Right lobe of liver (tissue), 6 donors: ENCODE measurements around the gene SOX18. TPM values are rescaled to one million over a fixed set of nuclear protein-coding genes. Genes with fewer than 3 reads are reported as not detected.

ENCODE experiments used
- ATAC-seq, 4 donors: fragments of 200-7000 bp; cut with Tn5 transposase; one replicate each; pipeline ENCODE4 v1.9.1; 2020; ENCODE audit warnings: mild to moderate bottlenecking in 4 of 4, moderate library complexity in 4 of 4
- DNase-seq, 3 donors: peaks; one replicate each; pipeline ENCODE4 v3.0.0-alpha.2; 2020
- H3K27ac ChIP-seq, 3 donors: fragments of 200-600 bp; one replicate each; pipeline ENCODE4 v1.8.0; 2022
- H3K27me3 ChIP-seq, 2 donors: fragments of 200-600 bp; one replicate each; pipeline ENCODE4 v1.8.0; 2022
- H3K36me3 ChIP-seq, 4 donors: fragments of 200-600 bp; sonication (generic) in 1 of 4; one replicate each; pipeline versions ENCODE4 v1.5.1 to v1.8.0; 2017 to 2022; ENCODE audit warnings: control low read depth in 1 of 4
- H3K4me1 ChIP-seq, 4 donors: fragments of 200-600 bp; sonication (generic) in 1 of 4; one replicate each; pipeline versions ENCODE4 v1.5.1 to v1.8.0; 2017 to 2022; ENCODE audit warnings: control low read depth in 1 of 4
- H3K4me3 ChIP-seq, 3 donors: fragments of 200-600 bp; one replicate each; pipeline ENCODE4 v1.8.0; 2022
- H3K9me3 ChIP-seq, 4 donors: fragments of 200-600 bp; sonication (generic) in 1 of 4; one replicate each; pipeline versions ENCODE4 v1.5.1 to v1.8.0; 2017 to 2022; ENCODE audit warnings: control low read depth in 1 of 4
- CTCF ChIP-seq, 4 donors: fragments of 200-600 bp in 3 of 4; fragments of 450-650 bp in 1 of 4; IDR thresholded peaks; one replicate each; pipeline versions ENCODE4 v1.5.1 to v1.8.0; 2016 to 2022; ENCODE audit warnings: antibody characterized with exemption in 4 of 4, mild to moderate bottlenecking in 2 of 4
- POLR2A ChIP-seq: fragments of 450-650 bp; IDR thresholded peaks from one replicate; pipeline ENCODE4 v1.6.1; 2017; ENCODE audit warnings: antibody characterized with exemption, mild to moderate bottlenecking
- WGBS: methylation state at CpG from one replicate; pipeline ENCODE4 v1.1.6; 2018; ENCODE audit warnings: low coverage, low lambda C conversion rate; ENCODE audit not compliant: insufficient coverage; ENCODE audit errors: missing lambda C conversion rate; 5-methylcytosine and 5-hydroxymethylcytosine counted together
- intact Hi-C, 2 donors: fragments of 100-400 bp; cut with DNase I; formaldehyde crosslinking; loops; one replicate each; pipeline versions ENCODE4 v1.11.2 to v1.14.1; 2022
- long read RNA-seq: library from polyadenylated mRNA; unstranded; transcript quantifications from one replicate; pipeline ENCODE4 v2.0.0, GENCODE V29; 2019
- total RNA-seq, 6 experiments: library from RNA; depleted of rRNA in 2 of 6; stranded (reverse); fragments of >200 nt in 2 of 6; fragmentation: NEBNext Ultra II Directional in 3 of 6; extraction: Animal tissue kit (Norgen Biotek cat#: 25700) in 3 of 6; gene quantifications; one replicate each; pipeline versions ENCODE4 v1.1.0 to v1.2.4, GENCODE V29; 2016 to 2023
- donor health status: DM: no; HTN: yes; CAD: no.
- donor health status: DM: no; HTN: no; CAD: no.
- donor health status: DM: no; HTN: no; CAD: no.
- donor health status: DM: no; HTN: yes; CAD: no.
- donor health status: DM: no; HTN: yes; CAD: no.

SOX18 gene
- total RNA-seq: 1 to 10 TPM; 4.1 to 7.8 (median 5.6) TPM
- long read RNA-seq, partial matches to known transcripts: 0 of 1 reads
- long read RNA-seq, other reads (novel, unspliced or antisense): 1 of 1 reads

DNA sequence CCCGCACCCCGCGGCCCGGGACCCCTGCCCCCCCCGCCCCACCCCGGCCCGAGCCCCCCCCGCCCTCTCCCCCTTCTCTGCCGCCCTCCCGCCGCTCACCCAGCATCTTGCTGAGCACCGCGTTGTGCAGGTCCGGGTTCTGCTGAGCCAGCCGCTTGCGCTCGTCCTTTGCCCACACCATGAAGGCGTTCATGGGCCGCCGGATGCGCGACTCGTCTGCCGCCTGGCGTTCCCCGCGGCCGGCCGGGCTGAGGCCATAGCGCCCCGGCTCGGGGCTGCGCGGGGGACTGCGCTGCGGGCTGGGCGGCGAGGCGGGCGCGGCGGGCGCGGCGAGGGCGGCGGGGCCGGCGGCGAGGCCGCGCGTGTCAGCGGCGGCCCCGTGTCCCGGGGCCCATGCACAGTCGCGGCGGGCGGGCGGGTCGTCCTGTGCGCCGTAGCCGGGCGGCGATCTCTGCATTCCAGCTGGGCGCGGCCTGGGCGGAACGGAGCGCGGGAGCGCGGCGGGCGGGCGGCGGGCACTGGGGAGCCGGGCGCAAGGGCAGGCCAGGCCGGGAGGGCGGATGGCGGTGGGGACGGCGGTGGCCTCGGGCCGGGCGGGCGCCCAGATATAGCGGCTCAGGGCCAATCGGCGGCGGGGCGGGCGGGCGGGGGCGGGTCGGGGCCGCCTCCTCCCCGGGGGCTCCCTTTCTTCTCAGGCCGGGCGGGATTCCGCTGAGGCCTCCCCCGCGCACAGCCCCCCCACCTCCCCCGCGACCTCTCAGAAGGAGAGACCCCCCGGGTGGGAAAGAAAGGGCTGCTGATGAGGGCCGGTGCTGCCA, at the start of gene SOX18:
SOX18 (minus strand) TSS at position 580 of the 818 bp plus-strand sequence; CDS start at position 457, 123 bp downstream.
- 10% methylated on average over 2 of the region's 111 CpGs for WGBS
- Histone ChIP-seq H3K9me3 (no peaks in the 10 kb centered on the region), H3K27me3 (no peaks in the 10 kb centered on the region), H3K36me3 (no peaks in the 10 kb centered on the region), H3K4me1 (no peaks in the 10 kb centered on the region), H3K4me3 (peak within 1 kb of the TSS; percentile 17 to 41 (median 27)), H3K27ac (peak within 1 kb of the TSS in 1 of 3 donors; percentile 67)
- intact Hi-C loops: no loop called here
- DNase-seq: peak in 1 of 3 donors; percentile 67
- peak; percentile 11 to 42 (median 19) for ATAC-seq
- TF ChIP-seq CTCF (IDR thresholded peaks at IDR 0.05): no peak
- TF ChIP-seq POLR2A: no peak

DNA sequence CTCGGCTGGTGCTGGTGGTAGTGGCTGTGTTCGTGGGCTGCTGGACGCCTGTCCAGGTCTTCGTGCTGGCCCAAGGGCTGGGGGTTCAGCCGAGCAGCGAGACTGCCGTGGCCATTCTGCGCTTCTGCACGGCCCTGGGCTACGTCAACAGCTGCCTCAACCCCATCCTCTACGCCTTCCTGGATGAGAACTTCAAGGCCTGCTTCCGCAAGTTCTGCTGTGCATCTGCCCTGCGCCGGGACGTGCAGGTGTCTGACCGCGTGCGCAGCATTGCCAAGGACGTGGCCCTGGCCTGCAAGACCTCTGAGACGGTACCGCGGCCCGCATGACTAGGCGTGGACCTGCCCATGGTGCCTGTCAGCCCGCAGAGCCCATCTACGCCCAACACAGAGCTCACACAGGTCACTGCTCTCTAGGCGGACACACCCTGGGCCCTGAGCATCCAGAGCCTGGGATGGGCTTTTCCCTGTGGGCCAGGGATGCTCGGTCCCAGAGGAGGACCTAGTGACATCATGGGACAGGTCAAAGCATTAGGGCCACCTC, 49.1 kb upstream of the SOX18 start:
- intact Hi-C loops: no loop called here
- 86% methylated on average over 7 of the region's 28 CpGs for WGBS
- Histone ChIP-seq H3K36me3 (no peaks in the 10 kb centered on the region), H3K9me3 (no peaks in the 10 kb centered on the region), H3K27ac (no peak overlapping the region), H3K4me1 (peaks cover 0 to 5% (median 0%) of the 10 kb centered on the region in 4 donors), H3K27me3 (peaks cover 0 to 9% of the 10 kb centered on the region in 2 donors), H3K4me3 (no peak overlapping the region)
- DNase-seq (no peak), ATAC-seq (no peak)
- no peak for TF ChIP-seq POLR2A
- no peak for TF ChIP-seq CTCF (IDR thresholded peaks at IDR 0.05)

DNA sequence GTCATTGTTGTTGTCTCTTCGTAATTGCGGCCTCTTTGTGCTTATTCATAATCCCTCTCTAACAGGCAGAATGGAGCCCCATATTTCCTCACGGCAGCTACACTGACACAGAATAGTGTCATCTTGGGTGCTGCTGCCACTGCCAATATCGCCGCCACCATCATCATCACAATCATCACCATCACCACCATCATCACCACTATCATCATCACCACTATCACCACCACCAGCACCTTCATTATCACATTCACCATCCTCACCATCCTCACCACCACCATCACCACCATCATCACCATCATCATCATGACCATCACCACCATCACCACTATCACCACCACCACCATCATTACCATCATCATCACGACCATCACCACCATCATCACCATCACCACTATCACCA, 47.1 kb upstream of the SOX18 start:
- TF ChIP-seq POLR2A (no peak), CTCF (IDR thresholded peaks at IDR 0.05) (no peak)
- no peak for ATAC-seq
- Histone ChIP-seq H3K27ac (no peak overlapping the region), H3K4me1 (no peaks in the 10 kb centered on the region), H3K27me3 (peaks cover 0 to 5% of the 10 kb centered on the region in 2 donors), H3K9me3 (no peaks in the 10 kb centered on the region), H3K36me3 (no peaks in the 10 kb centered on the region), H3K4me3 (no peak overlapping the region)
- 52% methylated on average over 6 of the region's 6 CpGs for WGBS
- intact Hi-C loops: no loop called here
- DNase-seq: no peak

GRCh38 chr20:64095927-64096326, 46.5 kb upstream of the SOX18 start:
- no peak overlapping the region for H3K4me3 ChIP-seq
- no peak overlapping the region for H3K27ac ChIP-seq
- H3K27me3 ChIP-seq: no peaks in the 10 kb centered on the region
- H3K36me3 ChIP-seq: no peaks in the 10 kb centered on the region
- ATAC-seq (no peak), DNase-seq (no peak)
- intact Hi-C loops: no loop called here
- H3K4me1 ChIP-seq: no peaks in the 10 kb centered on the region
- 82% methylated on average over 9 of the region's 11 CpGs for WGBS
- no peaks in the 10 kb centered on the region for H3K9me3 ChIP-seq
- TF ChIP-seq POLR2A (no peak), CTCF (IDR thresholded peaks at IDR 0.05) (no peak)
